Measurements from ENCODE around the gene MACROD1. TPM values are rescaled to one million over a fixed set of nuclear protein-coding genes. Genes with fewer than 3 reads are reported as not detected.

The MACROD1 gene, protein sequence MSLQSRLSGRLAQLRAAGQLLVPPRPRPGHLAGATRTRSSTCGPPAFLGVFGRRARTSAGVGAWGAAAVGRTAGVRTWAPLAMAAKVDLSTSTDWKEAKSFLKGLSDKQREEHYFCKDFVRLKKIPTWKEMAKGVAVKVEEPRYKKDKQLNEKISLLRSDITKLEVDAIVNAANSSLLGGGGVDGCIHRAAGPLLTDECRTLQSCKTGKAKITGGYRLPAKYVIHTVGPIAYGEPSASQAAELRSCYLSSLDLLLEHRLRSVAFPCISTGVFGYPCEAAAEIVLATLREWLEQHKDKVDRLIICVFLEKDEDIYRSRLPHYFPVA
- total RNA-seq = 10 to 100 TPM; 11.0 to 25.3 TPM

DNA sequence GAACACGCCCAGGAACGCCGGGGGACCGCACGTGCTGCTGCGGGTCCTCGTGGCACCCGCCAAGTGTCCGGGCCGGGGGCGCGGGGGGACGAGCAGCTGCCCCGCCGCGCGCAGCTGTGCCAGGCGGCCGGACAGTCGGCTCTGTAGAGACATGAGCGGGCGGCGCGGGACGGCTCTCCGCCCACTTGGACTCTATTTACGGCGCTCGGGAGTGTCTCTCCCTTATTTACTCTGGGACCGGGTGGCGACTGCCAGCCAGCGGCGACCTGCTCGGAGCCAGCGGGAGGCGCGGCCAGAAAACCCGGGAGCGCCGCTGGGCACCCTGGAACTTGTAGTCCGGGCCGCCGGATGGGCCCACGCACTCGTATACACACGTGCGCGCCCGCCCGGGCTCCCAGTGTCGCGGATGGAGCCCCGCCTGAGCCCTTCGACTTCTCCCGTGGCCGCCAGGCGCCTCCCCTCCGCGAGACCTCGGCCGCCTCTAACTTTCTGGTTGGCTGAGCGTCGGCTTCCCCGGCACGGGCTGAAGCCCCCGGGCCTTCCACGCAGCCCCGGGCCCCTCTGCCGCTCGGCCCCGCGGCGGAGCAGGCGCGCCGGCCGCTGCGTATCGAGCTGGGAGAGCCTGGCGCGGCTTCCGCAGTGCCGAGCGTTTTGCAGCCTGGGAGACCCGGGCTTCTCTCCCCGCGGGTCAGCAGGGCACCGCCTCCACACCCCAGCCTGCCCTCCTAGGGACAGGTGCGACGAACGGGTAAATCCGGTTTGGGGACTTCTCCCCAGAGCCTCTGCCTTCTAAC lies at the start of gene MACROD1:
Gene MACROD1 (minus strand): TSS at position 272 of the 794 bp plus-strand sequence. CDS start 119 bp downstream, at position 153.
- Mint-ChIP-seq H3K36me3 (no peaks in the 10 kb centered on the region), H3K27ac (peak within 1 kb of the TSS; percentile 80 to 90), H3K9me3 (no peaks in the 10 kb centered on the region)
- peak; percentile 76 to 82 for DNase-seq (ENCODE audit: low spot score in 2 of 2)
- ATAC-seq = peak; percentile 95 to 97

- Mint-ChIP-seq H3K9me3 (no peaks in the 10 kb centered on the region), H3K27ac (peak overlapping the region in 1 of 2 donors; percentile 72), H3K36me3 (peaks cover 30 to 46% of the 10 kb centered on the region in 2 donors)
- no peak for DNase-seq (ENCODE audit: low spot score in 2 of 2)
- ATAC-seq = no peak
These were observed 45.4 kb upstream of the MACROD1 start for GRCh38 chr11:64211181-64211872.

DNA sequence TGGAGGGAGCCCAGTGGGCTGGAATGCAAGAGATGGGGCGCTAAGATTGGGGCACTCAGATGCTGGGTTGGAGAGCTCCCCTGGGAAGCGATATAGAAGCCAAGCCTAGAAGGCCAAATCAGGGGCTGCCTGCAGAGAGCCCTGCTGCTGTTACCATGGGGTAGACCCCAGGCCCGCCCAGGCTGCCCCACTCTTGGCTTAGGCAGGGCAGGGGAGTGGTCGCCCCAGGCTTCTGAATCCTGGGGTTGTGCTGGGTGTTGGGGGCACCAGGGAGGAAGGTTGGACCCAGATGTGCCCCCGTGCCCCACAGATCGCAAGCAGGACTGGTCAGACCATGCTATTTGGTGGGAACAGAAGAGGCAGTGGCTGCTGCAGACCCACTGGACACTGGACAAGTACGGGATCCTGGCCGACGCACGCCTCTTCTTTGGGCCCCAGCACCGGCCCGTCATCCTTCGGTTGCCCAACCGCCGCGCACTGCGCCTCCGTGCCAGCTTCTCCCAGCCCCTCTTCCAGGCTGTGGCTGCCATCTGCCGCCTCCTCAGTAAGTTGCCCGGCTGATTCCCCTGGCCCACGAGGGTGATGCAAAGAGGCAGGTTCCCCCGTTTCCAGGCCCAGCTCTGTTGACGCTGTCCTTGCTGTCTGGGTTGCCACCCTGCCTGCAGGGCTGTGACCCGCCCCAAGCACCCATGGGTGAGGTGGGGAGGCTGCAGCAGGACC lies 44.5 kb upstream of the MACROD1 start:
- Mint-ChIP-seq H3K9me3 (no peaks in the 10 kb centered on the region), H3K27ac (peak overlapping the region; percentile 90 to 97), H3K36me3 (peaks cover 32 to 46% of the 10 kb centered on the region in 2 donors)
- DNase-seq (ENCODE audit: low spot score in 2 of 2) = no peak
- ATAC-seq = no peak

- Mint-ChIP-seq H3K9me3 (no peaks in the 10 kb centered on the region), H3K27ac (peak overlapping the region; percentile 94 to 97), H3K36me3 (peaks cover 35 to 42% of the 10 kb centered on the region in 2 donors)
- no peak for ATAC-seq
- DNase-seq (ENCODE audit: low spot score in 2 of 2) = no peak
These were observed 43.6 kb upstream of the MACROD1 start for GRCh38 chr11:64209563-64209843.

GRCh38 chr11:64208796-64209562 lies 43.1 kb upstream of the MACROD1 start:
- Mint-ChIP-seq H3K27ac (peak overlapping the region; percentile 94 to 97), H3K36me3 (peaks cover 40 to 48% of the 10 kb centered on the region in 2 donors), H3K9me3 (no peaks in the 10 kb centered on the region)
- ATAC-seq = no peak
- DNase-seq (ENCODE audit: low spot score in 2 of 2) = no peak

GRCh38 chr11:64208086-64208795 lies 42.3 kb upstream of the MACROD1 start:
- ATAC-seq = no peak
- Mint-ChIP-seq H3K9me3 (no peaks in the 10 kb centered on the region), H3K36me3 (peaks cover 43 to 54% of the 10 kb centered on the region in 2 donors), H3K27ac (peak overlapping the region; percentile 97 to 98)
- no peak for DNase-seq (ENCODE audit: low spot score in 2 of 2)

DNA sequence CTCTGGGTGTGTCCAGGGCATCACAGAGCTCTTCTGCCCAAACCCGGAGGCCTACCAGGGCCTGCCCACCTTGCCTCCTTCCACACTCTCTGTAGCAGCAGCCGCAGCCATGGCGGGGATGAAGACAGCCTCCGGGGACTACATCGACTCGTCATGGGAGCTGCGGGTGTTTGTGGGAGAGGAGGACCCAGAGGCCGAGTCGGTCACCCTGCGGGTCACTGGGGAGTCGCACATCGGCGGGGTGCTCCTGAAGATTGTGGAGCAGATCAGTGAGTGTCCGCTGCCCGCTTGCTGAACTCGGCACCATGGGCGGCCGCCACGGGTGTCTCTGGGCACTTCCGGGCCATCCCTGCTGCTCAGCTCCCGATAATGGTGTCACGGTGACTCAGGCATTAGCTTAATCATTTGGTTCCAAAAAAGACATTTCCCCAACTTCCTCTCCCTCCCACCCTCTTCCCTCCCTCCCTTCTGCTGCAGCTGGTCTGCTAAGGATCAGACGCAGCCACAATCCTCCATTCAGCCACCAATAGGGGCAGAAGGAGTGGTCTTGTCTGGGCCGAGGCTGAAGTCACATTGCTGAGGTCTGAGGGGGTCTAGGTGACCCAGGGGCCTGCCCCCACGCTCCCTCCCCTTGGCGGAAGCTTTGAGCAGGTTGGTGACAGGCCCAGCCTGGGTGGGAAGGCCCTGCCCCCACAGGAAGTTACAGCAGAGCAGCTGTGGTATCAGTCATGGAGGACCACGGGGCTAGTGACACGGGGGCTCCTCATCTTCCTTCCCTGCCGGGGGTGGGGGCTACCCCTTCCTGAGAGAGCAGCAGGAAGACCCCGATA lies 41.6 kb upstream of the MACROD1 start:
- ATAC-seq = peak; percentile 77 to 81
- Mint-ChIP-seq H3K27ac (peak overlapping the region; percentile 97 to 98), H3K36me3 (peaks cover 46 to 56% of the 10 kb centered on the region in 2 donors), H3K9me3 (no peaks in the 10 kb centered on the region)
- DNase-seq (ENCODE audit: low spot score in 2 of 2) = peak; percentile 78 to 92

DNA sequence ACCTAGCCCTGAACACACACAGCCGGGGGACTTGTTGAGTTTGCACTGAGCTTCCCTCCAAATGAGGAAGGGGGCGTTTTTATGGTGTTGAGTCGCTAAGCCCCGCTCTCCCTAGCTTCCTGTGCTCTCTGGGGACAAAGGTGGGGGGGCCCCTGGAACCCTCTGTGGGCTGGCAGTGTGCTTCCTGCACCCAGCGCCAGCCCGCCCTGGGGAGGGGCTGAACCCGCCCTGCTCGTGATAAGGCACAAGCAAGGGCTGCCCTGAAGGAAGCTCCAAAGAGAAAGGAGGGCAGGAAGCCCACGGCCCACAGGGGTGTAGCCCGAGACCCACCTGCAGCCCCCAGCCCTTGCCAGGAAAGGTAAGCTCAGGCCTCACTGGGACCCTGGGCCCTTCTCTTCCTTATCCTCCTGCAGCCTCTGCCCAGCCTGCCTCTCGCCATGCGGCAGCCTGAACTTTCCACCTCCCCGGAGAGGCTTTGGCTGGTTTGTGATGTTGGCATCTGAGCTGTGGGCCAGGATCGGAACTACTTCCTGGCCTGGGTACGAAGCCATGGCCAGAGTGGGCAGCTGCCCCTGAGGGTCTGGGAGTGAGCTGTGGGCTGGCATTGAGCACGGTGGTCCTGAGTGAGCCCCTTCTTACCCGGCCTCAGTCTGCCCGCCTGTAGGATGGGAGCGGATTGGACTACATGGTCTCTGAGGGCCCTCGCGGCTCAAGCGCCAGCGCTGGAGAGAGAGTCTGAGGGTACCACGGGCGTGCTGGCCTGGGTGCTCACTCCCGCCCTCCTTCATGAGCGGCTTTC lies 40.7 kb upstream of the MACROD1 start, which contains the start of gene FERMT3:
Gene FERMT3 (plus strand): TSS at position 265 of the 799 bp plus-strand sequence. CDS start 644 bp downstream, outside the sequence.
- ATAC-seq (peak; percentile 61 to 67), DNase-seq (ENCODE audit: low spot score in 2 of 2) (peak; percentile 70 to 85)
- H3K9me3 Mint-ChIP-seq = no peaks in the 10 kb centered on the region
- peaks cover 42 to 48% of the 10 kb centered on the region in 2 donors for H3K36me3 Mint-ChIP-seq
- peak within 1 kb of the TSS; percentile 97 to 98 for H3K27ac Mint-ChIP-seq

DNA sequence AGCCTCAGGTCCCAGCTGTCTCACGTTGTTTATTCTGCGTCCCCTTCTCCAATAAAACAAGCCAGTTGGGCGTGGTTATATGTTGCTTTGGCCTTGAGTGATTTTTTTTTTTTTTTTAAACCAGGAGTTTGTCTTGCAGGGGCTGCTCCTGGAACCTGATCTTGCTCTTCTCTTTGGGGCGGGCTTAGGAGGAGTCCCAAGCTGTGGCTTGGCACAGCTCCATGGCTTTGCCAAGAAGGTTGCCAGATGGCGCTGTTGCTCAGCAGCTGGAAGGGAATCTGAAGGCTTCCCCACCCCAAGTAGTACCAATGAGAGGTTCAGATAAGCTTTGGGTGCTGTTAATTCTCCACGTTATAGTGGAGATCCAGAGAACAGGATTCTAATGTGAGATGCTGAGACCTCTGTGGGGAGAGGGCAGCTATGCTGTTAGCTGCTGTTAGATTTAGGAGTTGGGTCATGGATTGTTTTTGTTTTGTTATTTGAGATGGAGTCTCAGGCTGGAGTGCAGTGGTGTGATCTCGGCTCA lies 38.6 kb upstream of the MACROD1 start:
- no peaks in the 10 kb centered on the region for H3K9me3 Mint-ChIP-seq
- ATAC-seq (peak in 1 of 2 donors; percentile 27), DNase-seq (ENCODE audit: low spot score in 2 of 2) (peak in 1 of 2 donors; percentile 75)
- H3K36me3 Mint-ChIP-seq = peaks cover 49 to 52% of the 10 kb centered on the region in 2 donors
- H3K27ac Mint-ChIP-seq = peak overlapping the region; percentile 69 to 92

DNA sequence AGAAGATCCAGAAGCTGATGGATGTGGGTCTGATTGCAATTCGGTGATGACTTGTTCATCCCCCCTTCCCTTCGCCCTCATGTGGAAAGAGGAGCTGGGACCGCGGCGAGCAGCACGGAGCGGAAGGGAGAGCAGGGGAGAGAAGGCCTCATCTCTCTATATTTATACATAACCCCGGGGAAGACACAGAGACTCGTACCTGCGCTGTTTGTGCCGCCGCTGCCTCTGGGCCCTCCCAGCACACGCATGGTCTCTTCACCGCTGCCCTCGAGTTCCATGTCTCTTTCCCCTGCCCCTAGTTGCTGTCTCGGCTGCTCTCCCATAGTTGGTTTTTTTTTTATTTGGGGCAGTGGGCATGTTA lies 38.1 kb upstream of the MACROD1 start:
- ATAC-seq (no peak), DNase-seq (ENCODE audit: low spot score in 2 of 2) (no peak)
- peak overlapping the region; percentile 68 to 69 for H3K27ac Mint-ChIP-seq
- peaks cover 49 to 50% of the 10 kb centered on the region in 2 donors for H3K36me3 Mint-ChIP-seq
- H3K9me3 Mint-ChIP-seq = no peaks in the 10 kb centered on the region

DNA sequence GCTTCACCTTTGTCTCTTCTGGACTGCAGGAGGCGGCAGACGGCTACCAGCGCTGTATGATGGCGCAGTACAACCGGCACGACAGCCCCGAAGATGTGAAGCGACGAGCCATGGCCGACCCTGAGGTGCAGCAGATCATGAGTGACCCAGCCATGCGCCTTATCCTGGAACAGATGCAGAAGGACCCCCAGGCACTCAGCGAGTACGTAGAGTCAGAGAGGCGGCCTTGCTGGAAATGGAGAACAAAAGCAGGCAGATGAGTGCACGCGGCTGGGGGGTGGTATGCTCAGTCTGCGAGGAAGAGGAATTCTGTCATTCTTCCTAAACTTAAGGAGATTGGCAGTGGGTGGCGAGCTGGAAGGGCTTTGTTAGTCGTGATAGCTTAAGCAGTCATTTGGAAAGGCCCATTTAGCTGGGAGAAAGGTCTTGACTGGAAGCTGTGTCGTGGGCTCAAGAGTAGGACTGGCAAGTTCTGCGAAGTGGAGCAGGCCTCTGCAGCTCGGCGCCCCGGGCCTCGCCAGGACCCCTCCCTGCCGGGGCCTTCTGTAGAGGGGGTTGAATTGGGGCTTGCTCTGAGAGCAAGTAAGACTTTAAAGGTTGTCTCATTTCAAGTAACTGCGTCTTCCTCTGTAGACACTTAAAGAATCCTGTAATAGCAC lies 37.6 kb upstream of the MACROD1 start:
- Mint-ChIP-seq H3K27ac (peak overlapping the region in 1 of 2 donors; percentile 68), H3K36me3 (peaks cover 45 to 49% of the 10 kb centered on the region in 2 donors), H3K9me3 (no peaks in the 10 kb centered on the region)
- DNase-seq (ENCODE audit: low spot score in 2 of 2) = no peak
- ATAC-seq = no peak

DNA sequence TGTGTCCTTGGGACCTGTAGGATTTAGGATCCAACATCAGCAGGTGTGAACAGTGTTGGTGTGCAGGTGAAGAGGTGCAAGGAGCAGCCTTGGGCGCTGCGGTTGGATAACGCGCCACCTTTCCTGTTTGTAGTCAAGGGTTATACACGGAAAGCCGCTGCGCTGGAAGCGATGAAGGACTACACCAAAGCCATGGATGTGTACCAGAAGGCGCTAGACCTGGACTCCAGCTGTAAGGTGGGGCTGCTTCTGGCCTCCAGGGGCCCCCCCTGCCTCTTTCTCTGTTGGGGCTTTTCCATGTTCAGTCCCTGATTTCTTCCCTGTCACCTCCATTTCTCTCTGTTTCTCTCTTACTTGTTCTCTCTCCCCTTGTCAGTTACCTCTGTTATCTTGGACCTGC lies 37.1 kb upstream of the MACROD1 start:
- ATAC-seq = no peak
- Mint-ChIP-seq H3K27ac (peak overlapping the region in 1 of 2 donors; percentile 22), H3K36me3 (peaks cover 44 to 49% of the 10 kb centered on the region in 2 donors), H3K9me3 (no peaks in the 10 kb centered on the region)
- no peak for DNase-seq (ENCODE audit: low spot score in 2 of 2)

GRCh38 chr11:64201543-64201942 lies 35.6 kb upstream of the MACROD1 start:
- H3K27ac Mint-ChIP-seq = peak overlapping the region; percentile 13 to 39
- no peak for DNase-seq (ENCODE audit: low spot score in 2 of 2)
- H3K9me3 Mint-ChIP-seq = no peaks in the 10 kb centered on the region
- no peak for ATAC-seq
- peaks cover 36 to 46% of the 10 kb centered on the region in 2 donors for H3K36me3 Mint-ChIP-seq
